ENCODE data around the gene H3-3A. TPM values are rescaled to one million over a fixed set of nuclear protein-coding genes. Genes with fewer than 3 reads are reported as not detected.

The H3-3A gene
- total and polyA plus RNA-seq, 2 experiments from 2014 or later = 913 to 2,407 TPM

- TF ChIP-seq ZNF462 (CRISPR knock-in tag; IDR thresholded peaks at IDR 0.05) (no peak), EZH2 (IDR thresholded peaks at IDR 0.05; ENCODE audit: low read depth, unreplicated experiment) (no peak), CTCF (conservative IDR thresholded peaks at IDR 0.05; ENCODE audit: low read depth in 2 of 2) (no peak), ZNF331 (CRISPR knock-in tag; IDR thresholded peaks at IDR 0.05; ENCODE audit: low read depth) (no peak), POLR2AphosphoS5 (IDR thresholded peaks at IDR 0.05; ENCODE audit: low read depth) (no peak), REST (IDR thresholded peaks at IDR 0.05; ENCODE audit: unreplicated experiment) (no peak), CREB1 (CRISPR knock-in tag; IDR thresholded peaks at IDR 0.05; ENCODE audit: low read depth) (no peak), STAT1 (IDR thresholded peaks at IDR 0.05; ENCODE audit: unreplicated experiment) (no peak)
Measured at GRCh38 chr1:226050133-226050532, 12.4 kb upstream of the H3-3A start (continued).

All from GM23338 (cell line).